ENCODE data around the gene MTMR3.

DNA sequence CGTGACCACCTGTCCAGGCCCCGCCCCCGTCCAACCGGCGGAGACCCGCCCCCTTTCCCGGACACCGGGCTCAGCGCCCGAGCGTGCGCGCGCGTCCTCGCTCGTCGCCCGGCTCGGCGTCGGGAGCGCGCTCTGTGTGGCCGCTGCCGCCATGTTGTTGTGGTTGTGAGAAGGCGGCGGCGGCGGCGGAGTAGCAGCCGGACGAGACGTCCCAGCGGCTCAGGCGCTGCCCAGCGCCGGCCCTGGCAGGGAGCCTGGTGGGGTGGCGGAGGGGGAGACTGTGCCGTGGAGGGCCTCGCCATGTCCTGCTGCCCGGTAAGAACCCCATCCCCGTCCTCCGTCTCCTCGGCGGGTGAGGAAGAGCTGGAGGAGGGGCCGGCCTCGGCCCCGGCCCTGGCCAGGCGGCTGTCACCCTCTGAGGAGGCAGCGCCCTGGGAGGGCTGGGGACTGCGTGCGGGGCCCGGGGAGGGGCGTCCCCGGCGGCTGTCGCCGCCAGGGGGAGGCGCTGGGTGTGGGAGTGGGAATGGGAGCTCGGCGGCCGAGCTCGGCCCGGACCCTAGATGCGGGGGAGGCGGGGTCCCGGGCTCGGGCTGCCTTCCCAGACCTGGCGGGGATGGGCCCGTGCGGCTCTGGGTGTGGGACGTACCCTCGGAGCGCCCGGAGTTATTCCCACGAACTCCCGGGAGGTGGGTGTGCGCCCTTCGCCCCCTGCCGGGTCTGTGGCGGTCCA lies at the start of gene MTMR3:
- TF ChIP-seq, protein P1, sequence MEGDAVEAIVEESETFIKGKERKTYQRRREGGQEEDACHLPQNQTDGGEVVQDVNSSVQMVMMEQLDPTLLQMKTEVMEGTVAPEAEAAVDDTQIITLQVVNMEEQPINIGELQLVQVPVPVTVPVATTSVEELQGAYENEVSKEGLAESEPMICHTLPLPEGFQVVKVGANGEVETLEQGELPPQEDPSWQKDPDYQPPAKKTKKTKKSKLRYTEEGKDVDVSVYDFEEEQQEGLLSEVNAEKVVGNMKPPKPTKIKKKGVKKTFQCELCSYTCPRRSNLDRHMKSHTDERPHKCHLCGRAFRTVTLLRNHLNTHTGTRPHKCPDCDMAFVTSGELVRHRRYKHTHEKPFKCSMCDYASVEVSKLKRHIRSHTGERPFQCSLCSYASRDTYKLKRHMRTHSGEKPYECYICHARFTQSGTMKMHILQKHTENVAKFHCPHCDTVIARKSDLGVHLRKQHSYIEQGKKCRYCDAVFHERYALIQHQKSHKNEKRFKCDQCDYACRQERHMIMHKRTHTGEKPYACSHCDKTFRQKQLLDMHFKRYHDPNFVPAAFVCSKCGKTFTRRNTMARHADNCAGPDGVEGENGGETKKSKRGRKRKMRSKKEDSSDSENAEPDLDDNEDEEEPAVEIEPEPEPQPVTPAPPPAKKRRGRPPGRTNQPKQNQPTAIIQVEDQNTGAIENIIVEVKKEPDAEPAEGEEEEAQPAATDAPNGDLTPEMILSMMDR (conservative IDR thresholded peaks at IDR 0.05 in 1 of 2, IDR thresholded peaks at IDR 0.05 in 1 of 2; ENCODE audit: extremely low read depth in 1 of 2, insufficient read depth in 1 of 2, low read depth in 1 of 2, low read length in 2 of 2) = peak in 1 of 2 donors; percentile 43
- TF ChIP-seq EZH2 (IDR thresholded peaks at IDR 0.05; ENCODE audit: borderline replicate concordance, low read length) = no peak
